Neuronal stem cell (in vitro differentiated cells): ENCODE measurements around the gene DDIT3. TPM values are rescaled to one million over a fixed set of nuclear protein-coding genes. Genes with fewer than 3 reads are reported as not detected.

Source experiments
- DNase-seq: peaks from one replicate; pipeline ENCODE4 v3.0.0-alpha.2; 2013; ENCODE audit warnings: low spot score
- H2AFZ ChIP-seq: one replicate; pipeline ENCODE4 v1.6.1; 2013; ENCODE audit warnings: mild to moderate bottlenecking, low read length, inconsistent platforms
- H2AK5ac ChIP-seq: 2 replicates; pipeline ENCODE4 v1.6.1; 2013; ENCODE audit warnings: low read depth, mild to moderate bottlenecking, inconsistent platforms, low read length, moderate library complexity, mixed read lengths
- H2BK120ac ChIP-seq: 2 replicates; pipeline ENCODE4 v1.6.1; 2013; ENCODE audit warnings: low read depth, mild to moderate bottlenecking, inconsistent platforms, low read length, moderate library complexity, mixed read lengths
- H2BK12ac ChIP-seq: one replicate; pipeline ENCODE4 v1.6.1; 2013; ENCODE audit warnings: low read length, inconsistent platforms
- H2BK15ac ChIP-seq: 2 replicates; pipeline ENCODE4 v1.6.1; 2013; ENCODE audit warnings: mild to moderate bottlenecking, low read length, inconsistent platforms, mixed read lengths
- H2BK5ac ChIP-seq: one replicate; pipeline ENCODE4 v1.6.1; 2013; ENCODE audit warnings: inconsistent platforms, mild to moderate bottlenecking, low read length, moderate library complexity
- H3K14ac ChIP-seq: one replicate; pipeline ENCODE4 v1.6.1; 2013; ENCODE audit warnings: low read length, inconsistent platforms
- H3K18ac ChIP-seq: 2 replicates; pipeline ENCODE4 v1.6.1; 2013; ENCODE audit warnings: low read length, inconsistent platforms
- H3K23ac ChIP-seq: 2 replicates; pipeline ENCODE4 v1.6.1; 2013; ENCODE audit warnings: low read depth, mild to moderate bottlenecking, mixed read lengths, low read length, inconsistent platforms; ENCODE audit not compliant: poor library complexity
- H3K27ac ChIP-seq: replicated peaks from 3 replicates; pipeline ENCODE4 v1.5.1; 2013; ENCODE audit warnings: low read length, inconsistent platforms
- H3K27me3 ChIP-seq, 3 experiments: 2 replicates each; pipeline ENCODE4 v1.6.1; 2013; ENCODE audit warnings: low read length in 3 of 3, mild to moderate bottlenecking in 2 of 3, inconsistent platforms in 1 of 3, low read depth in 1 of 3, mixed read lengths in 1 of 3, moderate library complexity in 1 of 3; ENCODE audit not compliant: control insufficient read depth in 3 of 3, insufficient read depth in 3 of 3
- H3K36me3 ChIP-seq, 2 donors: replicated peaks in 1 of 2; 2 replicates each; pipeline ENCODE4 v1.6.1; 2013; ENCODE audit warnings: low read length in 2 of 2; ENCODE audit not compliant: control insufficient read depth in 2 of 2, insufficient read depth in 2 of 2
- H3K4ac ChIP-seq: 2 replicates; pipeline ENCODE4 v1.6.1; 2013; ENCODE audit warnings: inconsistent platforms, mild to moderate bottlenecking, low read length, moderate library complexity
- H3K4me1 ChIP-seq, 2 donors: 1 replicate in 1 of 2; 2 replicates in 1 of 2; pipeline ENCODE4 v1.6.1; 2013; ENCODE audit warnings: low read length in 2 of 2, low read depth in 1 of 2; ENCODE audit not compliant: control insufficient read depth in 2 of 2, insufficient read depth in 1 of 2
- H3K4me2 ChIP-seq: one replicate; pipeline ENCODE4 v1.6.1; 2013; ENCODE audit warnings: mild to moderate bottlenecking, low read length, inconsistent platforms; ENCODE audit not compliant: insufficient read depth, poor library complexity, severe bottlenecking
- H3K4me3 ChIP-seq, 2 donors: 2 replicates each; pipeline ENCODE4 v1.5.1; 2013; ENCODE audit warnings: low read length in 2 of 2, mild to moderate bottlenecking in 2 of 2, inconsistent platforms in 1 of 2, moderate library complexity in 1 of 2
- H3K79me1 ChIP-seq: one replicate; pipeline ENCODE4 v1.6.1; 2013; ENCODE audit warnings: low read depth, mild to moderate bottlenecking, inconsistent platforms, low read length, moderate library complexity
- H3K9ac ChIP-seq: one replicate; pipeline ENCODE4 v1.6.1; 2013; ENCODE audit warnings: mild to moderate bottlenecking, low read depth, low read length, inconsistent platforms; ENCODE audit not compliant: poor library complexity
- H3K9me3 ChIP-seq, 2 donors: replicated peaks in 1 of 2; 2 replicates each; pipeline versions ENCODE3 to v1.6.1; 2013; ENCODE audit warnings: low read length in 2 of 2, mild to moderate bottlenecking in 2 of 2, inconsistent platforms in 1 of 2, low read depth in 1 of 2, mixed read lengths in 1 of 2, moderate library complexity in 1 of 2; ENCODE audit not compliant: control insufficient read depth in 2 of 2, insufficient read depth in 1 of 2
- H4K8ac ChIP-seq: one replicate; pipeline ENCODE4 v1.6.1; 2013; ENCODE audit warnings: low read depth, mild to moderate bottlenecking, inconsistent platforms, low read length, moderate library complexity
- H4K91ac ChIP-seq: one replicate; pipeline ENCODE4 v1.6.1; 2013; ENCODE audit warnings: low read length, low read depth, mild to moderate bottlenecking, inconsistent platforms; ENCODE audit not compliant: poor library complexity
- WGBS, 2 donors: extraction: QIAGEN DNeasy Blood & Tissue Kit; methylation state at CpG; one replicate each; pipeline ENCODE4 v1.1.7; 2013; ENCODE audit warnings: missing lambda C conversion rate in 2 of 2, mixed read lengths in 1 of 2; ENCODE audit not compliant: insufficient read length in 2 of 2, insufficient replicate concordance in 1 of 2; ENCODE audit errors: extremely low coverage in 2 of 2; 5-methylcytosine and 5-hydroxymethylcytosine counted together
- polyA plus RNA-seq, 2 experiments: library from polyadenylated mRNA; stranded (reverse); fragments of 200-250 nt; gene quantifications; one replicate each; pipeline ENCODE4 v1.2.3, GENCODE V29; 2013

The DDIT3 gene, protein sequence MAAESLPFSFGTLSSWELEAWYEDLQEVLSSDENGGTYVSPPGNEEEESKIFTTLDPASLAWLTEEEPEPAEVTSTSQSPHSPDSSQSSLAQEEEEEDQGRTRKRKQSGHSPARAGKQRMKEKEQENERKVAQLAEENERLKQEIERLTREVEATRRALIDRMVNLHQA
- 7.3 TPM for polyA plus RNA-seq (2013, experiment 1 of 2)
- polyA plus RNA-seq (2013, experiment 2 of 2): 5.7 TPM

DNA sequence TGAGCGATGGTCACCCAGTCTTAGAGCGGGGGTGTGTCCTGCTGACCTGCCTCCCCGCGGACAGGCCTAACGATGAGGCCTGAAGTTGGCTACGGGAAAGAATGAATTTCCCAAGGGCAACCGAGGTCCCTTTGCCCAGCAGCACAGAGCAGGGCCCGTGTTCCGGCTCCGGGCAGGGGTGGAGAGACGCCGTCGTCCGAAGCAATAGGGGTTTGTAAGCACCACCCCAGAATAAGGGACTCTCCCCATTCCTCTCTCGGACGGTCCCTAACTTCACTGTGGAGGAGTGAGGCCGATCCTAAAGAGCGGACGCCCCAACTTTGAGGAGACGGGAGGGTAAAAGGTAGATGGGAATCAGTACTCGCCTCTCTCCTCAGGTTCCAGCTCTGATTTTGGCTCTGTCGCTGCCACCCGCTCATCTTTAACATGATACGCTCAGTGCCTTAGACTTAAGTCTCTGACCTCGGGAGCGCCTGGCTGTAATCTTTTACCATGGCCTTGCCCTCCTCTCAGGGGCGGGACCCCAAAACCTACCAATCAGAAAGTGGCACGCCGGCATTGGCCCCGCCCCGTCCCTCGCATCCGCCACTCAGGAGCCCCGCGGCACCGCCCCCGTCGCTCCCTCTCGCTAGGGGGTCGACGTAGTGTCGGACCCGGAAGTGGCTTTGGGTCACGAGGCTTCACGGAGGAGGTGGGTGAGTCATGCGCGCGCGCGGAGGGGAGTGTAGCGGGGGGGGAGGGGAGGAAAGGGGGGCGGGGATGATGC, at the start of gene DDIT3:
TSS of gene DDIT3 (minus strand) at position 462 of the 766 bp plus-strand sequence. CDS start 3,108 bp downstream, outside the sequence.
- no CpG with 5 or more reads among the region's 52 CpGs for WGBS, 2 donors
- H3K27me3 ChIP-seq: peaks cover 0 to 2% (median 0%) of the 10 kb centered on the region in 3 experiments
- no peak within 1 kb of the TSS for H2BK120ac ChIP-seq
- peak within 1 kb of the TSS; percentile 63 for H3K18ac ChIP-seq
- H2BK15ac ChIP-seq: no peak within 1 kb of the TSS
- H3K4me2 ChIP-seq: peak within 1 kb of the TSS; percentile 82
- H3K27ac ChIP-seq: peak within 1 kb of the TSS; percentile 90
- H2BK12ac ChIP-seq: no peak within 1 kb of the TSS
- peaks cover 3% of the 10 kb centered on the region for H3K79me1 ChIP-seq
- DNase-seq: peak; percentile 99
- peak within 1 kb of the TSS; percentile 66 for H3K23ac ChIP-seq
- peak within 1 kb of the TSS; percentile 88 to 94 for H3K4me3 ChIP-seq
- peaks cover 27% of the 10 kb centered on the region in 2 donors for H3K4me1 ChIP-seq
- peaks cover 17 to 58% of the 10 kb centered on the region in 2 donors for H3K36me3 ChIP-seq
- peak within 1 kb of the TSS; percentile 92 for H3K9ac ChIP-seq
- H3K9me3 ChIP-seq: no peaks in the 10 kb centered on the region
- no peak within 1 kb of the TSS for H3K4ac ChIP-seq
- peak within 1 kb of the TSS; percentile 76 for H2AFZ ChIP-seq
- peak within 1 kb of the TSS; percentile 48 for H2AK5ac ChIP-seq
- peak within 1 kb of the TSS; percentile 67 for H4K91ac ChIP-seq
- H3K14ac ChIP-seq: peak within 1 kb of the TSS; percentile 78
- H4K8ac ChIP-seq: peak within 1 kb of the TSS; percentile 19
- peak within 1 kb of the TSS; percentile 96 for H2BK5ac ChIP-seq

DNA sequence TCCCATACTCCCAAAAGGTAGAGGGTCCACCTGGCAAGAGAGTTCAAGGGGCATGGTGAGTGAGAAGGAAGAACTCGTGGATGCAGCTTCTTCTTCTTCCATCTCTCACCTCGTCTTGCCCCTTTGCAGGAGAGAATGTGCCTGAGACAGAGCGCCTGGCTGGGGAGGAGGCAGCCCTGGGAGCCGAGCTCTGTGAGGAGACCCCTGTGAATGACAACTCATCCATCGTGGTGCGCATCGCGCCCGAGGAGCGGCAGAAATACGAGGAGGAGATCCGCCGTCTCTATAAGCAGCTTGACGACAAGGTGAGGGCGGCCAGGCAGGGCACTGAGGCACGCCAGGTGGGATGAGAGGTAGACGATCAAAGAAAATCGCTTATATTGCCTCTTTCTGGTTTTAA, 49.5 kb upstream of the DDIT3 start:
- no peak overlapping the region for H3K23ac ChIP-seq
- no CpG with 5 or more reads among the region's 18 CpGs for whole genome bisulfite sequencing, 2 donors
- no peaks in the 10 kb centered on the region for H3K27me3 ChIP-seq
- no peaks in the 10 kb centered on the region for H3K4me1 ChIP-seq
- H3K9me3 ChIP-seq: peaks cover 0 to 2% of the 10 kb centered on the region in 2 donors
- no peak overlapping the region for H3K9ac ChIP-seq
- no peak overlapping the region for H4K91ac ChIP-seq
- H3K27ac ChIP-seq: no peak overlapping the region
- H3K14ac ChIP-seq: no peak overlapping the region
- H3K4me2 ChIP-seq: no peak overlapping the region
- H2BK15ac ChIP-seq: no peak overlapping the region
- no peak overlapping the region for H2AFZ ChIP-seq
- H3K79me1 ChIP-seq: no peaks in the 10 kb centered on the region
- H3K36me3 ChIP-seq: peaks cover 18 to 26% of the 10 kb centered on the region in 2 donors
- no peak overlapping the region for H3K4ac ChIP-seq
- H3K4me3 ChIP-seq: peak overlapping the region in 1 of 2 donors; percentile 15
- no peak overlapping the region for H2BK5ac ChIP-seq
- H2AK5ac ChIP-seq: no peak overlapping the region
- H2BK120ac ChIP-seq: no peak overlapping the region
- H4K8ac ChIP-seq: no peak overlapping the region
- no peak overlapping the region for H3K18ac ChIP-seq
- no peak for DNase-seq
- no peak overlapping the region for H2BK12ac ChIP-seq

DNA sequence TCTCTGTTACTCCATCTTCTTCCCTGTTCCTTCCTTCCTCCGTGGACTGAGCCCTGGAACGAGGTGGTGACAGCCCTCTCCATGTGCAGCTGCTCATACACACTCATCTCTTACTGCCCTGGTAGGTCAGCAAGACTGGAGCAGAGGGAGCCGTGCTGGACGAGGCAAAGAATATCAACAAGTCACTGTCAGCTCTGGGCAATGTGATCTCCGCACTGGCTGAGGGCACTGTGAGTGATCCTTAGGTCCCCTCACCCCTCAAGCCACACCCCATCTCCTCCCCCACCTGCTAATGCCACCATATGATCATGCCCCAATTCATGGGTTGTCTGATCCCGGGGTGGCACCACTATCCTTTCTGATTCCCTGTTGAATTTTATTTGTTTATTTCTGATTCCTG, 48.5 kb upstream of the DDIT3 start:
- no peak overlapping the region for H3K23ac ChIP-seq
- no peak overlapping the region for H4K91ac ChIP-seq
- no peak overlapping the region for H2AFZ ChIP-seq
- H3K79me1 ChIP-seq: no peaks in the 10 kb centered on the region
- no peaks in the 10 kb centered on the region for H3K4me1 ChIP-seq
- no peak overlapping the region for H2BK15ac ChIP-seq
- H4K8ac ChIP-seq: no peak overlapping the region
- H3K14ac ChIP-seq: no peak overlapping the region
- H3K9me3 ChIP-seq: peaks cover 0 to 2% of the 10 kb centered on the region in 2 donors
- H3K18ac ChIP-seq: no peak overlapping the region
- peaks cover 16 to 24% of the 10 kb centered on the region in 2 donors for H3K36me3 ChIP-seq
- no peak overlapping the region for H3K4me2 ChIP-seq
- H3K9ac ChIP-seq: no peak overlapping the region
- H3K4ac ChIP-seq: no peak overlapping the region
- H3K4me3 ChIP-seq: no peak overlapping the region
- no peak overlapping the region for H2AK5ac ChIP-seq
- no peak overlapping the region for H3K27ac ChIP-seq
- H3K27me3 ChIP-seq: no peaks in the 10 kb centered on the region
- no peak for DNase-seq
- H2BK12ac ChIP-seq: no peak overlapping the region
- H2BK5ac ChIP-seq: no peak overlapping the region
- H2BK120ac ChIP-seq: no peak overlapping the region
- WGBS, 2 donors: no CpG with 5 or more reads among the region's 6 CpGs

DNA sequence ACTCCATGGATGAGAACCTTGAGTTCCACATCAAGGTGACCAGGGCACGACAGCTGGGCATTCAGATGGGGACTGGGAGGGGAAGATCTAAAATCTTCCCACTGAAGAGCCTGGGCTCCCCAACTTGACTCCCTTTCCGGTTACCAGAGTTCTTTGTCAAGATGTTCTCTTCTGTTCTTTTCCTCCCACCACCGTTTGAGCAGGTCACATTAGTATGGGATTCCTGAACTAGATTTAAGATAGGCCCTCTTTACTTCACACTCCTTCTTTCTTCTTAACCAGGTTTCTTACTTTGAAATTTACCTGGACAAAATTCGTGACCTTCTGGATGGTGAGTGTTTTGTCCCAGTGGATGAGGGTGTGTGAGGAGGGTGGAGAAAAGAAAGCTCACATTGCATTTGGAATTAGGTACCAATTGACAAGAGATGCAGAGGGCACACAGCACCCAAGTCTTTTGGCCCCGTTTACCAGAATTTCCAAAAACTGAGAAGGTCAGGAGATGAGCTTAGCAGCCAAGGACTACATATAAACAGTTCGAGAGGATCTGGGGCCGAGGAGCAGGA, 43.9 kb upstream of the DDIT3 start:
- peaks cover 3 to 6% of the 10 kb centered on the region in 2 donors for H3K36me3 ChIP-seq
- no peak overlapping the region for H4K8ac ChIP-seq
- no peak overlapping the region for H2BK15ac ChIP-seq
- no peak overlapping the region for H2BK12ac ChIP-seq
- peaks cover 0 to 2% of the 10 kb centered on the region in 2 donors for H3K9me3 ChIP-seq
- no peak overlapping the region for H3K18ac ChIP-seq
- no peak overlapping the region for H4K91ac ChIP-seq
- WGBS, 2 donors: no CpG with 5 or more reads among the region's 7 CpGs
- no peaks in the 10 kb centered on the region for H3K4me1 ChIP-seq
- H2BK120ac ChIP-seq: no peak overlapping the region
- no peak overlapping the region for H2BK5ac ChIP-seq
- no peak overlapping the region for H2AFZ ChIP-seq
- no peak overlapping the region for H3K27ac ChIP-seq
- no peak overlapping the region for H3K9ac ChIP-seq
- no peak overlapping the region for H2AK5ac ChIP-seq
- DNase-seq: no peak
- no peak overlapping the region for H3K14ac ChIP-seq
- H3K4me3 ChIP-seq: no peak overlapping the region
- H3K4me2 ChIP-seq: no peak overlapping the region
- peaks cover 2% of the 10 kb centered on the region for H3K79me1 ChIP-seq
- H3K4ac ChIP-seq: no peak overlapping the region
- H3K23ac ChIP-seq: no peak overlapping the region
- no peaks in the 10 kb centered on the region for H3K27me3 ChIP-seq
